SK-N-SH (cell line): Measurements from ENCODE around the gene AGBL4. TPM values are rescaled to one million over a fixed set of nuclear protein-coding genes. Genes with fewer than 3 reads are reported as not detected.

Experiments
- CTCF ChIA-PET: fragments of 300-600, 350-600 bp; formaldehyde crosslinking; extraction: SDS; loops from one replicate; lab custom pipeline; 2021; lab: Yijun Ruan, JAX
- POLR2A ChIA-PET: fragments of 350-600 bp; sonication (Branson Sonifier 250); formaldehyde crosslinking; extraction: SDS; loops from one replicate; lab custom pipeline; 2020; ENCODE audit warnings: antibody characterized with exemption, inconsistent platforms; lab: Yijun Ruan, JAX
- DNase-seq: peaks from one replicate; pipeline ENCODE4 v3.0.0; 2012
- H2AFZ ChIP-seq: fragments of 200-600 bp; sonication (generic); 2 replicates; pipeline ENCODE4 v1.8.1; 2016; ENCODE audit warnings: antibody characterized with exemption, mild to moderate bottlenecking, low read depth
- H3F3A ChIP-seq: fragments of 200-600 bp; sonication (generic); replicated peaks from 2 replicates; pipeline ENCODE3; 2016; ENCODE audit warnings: antibody characterized with exemption, mild to moderate bottlenecking; ENCODE audit not compliant: insufficient read depth
- H3K27ac ChIP-seq, 2 experiments: fragments of 200-500 bp in 1 of 2; fragments of 200-600 bp in 1 of 2; sonication (Bioruptor generic) in 1 of 2; sonication (generic), shearing (Covaris generic) in 1 of 2; 2 replicates each; pipeline versions ENCODE4 v1.5.1 to v1.6.1; 2014 to 2016; ENCODE audit warnings: low read depth in 2 of 2, inconsistent platforms in 1 of 2, low read length in 1 of 2, mild to moderate bottlenecking in 1 of 2, mixed read lengths in 1 of 2
- H3K27me3 ChIP-seq: fragments of 200-600 bp; sonication (generic), shearing (Covaris generic); 2 replicates; pipeline ENCODE4 v1.6.1; 2016; ENCODE audit warnings: mixed run types; ENCODE audit not compliant: insufficient read depth
- H3K36me3 ChIP-seq, 2 experiments: fragments of 200-500 bp in 1 of 2; fragments of 200-600 bp in 1 of 2; sonication (Bioruptor generic) in 1 of 2; sonication (generic) in 1 of 2; replicated peaks in 1 of 2; 2 replicates each; pipeline versions ENCODE3 to v1.5.1; 2014 to 2016; ENCODE audit warnings: low read length in 1 of 2, mild to moderate bottlenecking in 1 of 2; ENCODE audit not compliant: insufficient read depth in 2 of 2, control insufficient read depth in 1 of 2
- H3K4me1 ChIP-seq, 2 experiments: fragments of 200-500 bp in 1 of 2; fragments of 200-600 bp in 1 of 2; sonication (Bioruptor generic) in 1 of 2; sonication (generic), shearing (Covaris generic) in 1 of 2; 2 replicates each; pipeline versions ENCODE4 v1.5.1 to v1.6.1; 2014 to 2016; ENCODE audit warnings: low read depth in 1 of 2, low read length in 1 of 2, mixed run types in 1 of 2; ENCODE audit not compliant: insufficient read depth in 2 of 2, control insufficient read depth in 1 of 2
- H3K4me2 ChIP-seq: fragments of 200-600 bp; sonication (generic), shearing (Covaris generic); 2 replicates; pipeline ENCODE4 v1.6.1; 2017; ENCODE audit warnings: mixed run types
- H3K4me3 ChIP-seq, 2 experiments: fragments of 200-500 bp in 1 of 2; fragments of 200-600 bp in 1 of 2; sonication (Bioruptor generic) in 1 of 2; sonication (generic), shearing (Covaris generic) in 1 of 2; 2 replicates each; pipeline versions ENCODE4 v1.5.1 to v1.8.1; 2014 to 2016; ENCODE audit warnings: low read depth in 2 of 2, inconsistent platforms in 1 of 2, low read length in 1 of 2, mild to moderate bottlenecking in 1 of 2, mixed read lengths in 1 of 2, moderate library complexity in 1 of 2
- H3K79me2 ChIP-seq: fragments of 200-600 bp; sonication (generic); 2 replicates; pipeline ENCODE4 v1.8.1; 2017; ENCODE audit warnings: mild to moderate bottlenecking; ENCODE audit not compliant: insufficient read depth
- H3K9ac ChIP-seq: fragments of 200-600 bp; sonication (generic); 2 replicates; pipeline ENCODE4 v1.6.1; 2017; ENCODE audit warnings: mixed run types
- H3K9me2 ChIP-seq: fragments of 200-600 bp; sonication (generic); 2 replicates; pipeline ENCODE4 v1.6.1; 2017; ENCODE audit warnings: mixed run types
- H3K9me3 ChIP-seq: fragments of 200-600 bp; sonication (generic); 2 replicates; pipeline ENCODE4 v1.6.1; 2017; ENCODE audit warnings: mixed run types, mild to moderate bottlenecking, moderate library complexity
- H4K20me1 ChIP-seq: fragments of 200-600 bp; sonication (generic); 2 replicates; pipeline ENCODE4 v1.6.1; 2017; ENCODE audit warnings: mild to moderate bottlenecking, mixed run types; ENCODE audit not compliant: insufficient read depth
- CHD2 ChIP-seq: fragments of 150-350 bp; IDR thresholded peaks from 2 replicates; pipeline ENCODE4 v1.6.1; 2018; ENCODE audit warnings: low read length; ENCODE audit not compliant: partially characterized antibody
- EP300 ChIP-seq, 2 experiments: IDR thresholded peaks; 2 replicates each; pipeline versions ENCODE4 v1.4.0 to v1.6.1; 2012; ENCODE audit warnings: borderline replicate concordance in 1 of 2, low read depth in 1 of 2, low read length in 1 of 2
- FOXJ3 ChIP-seq: sonication (generic); formaldehyde crosslinking; IDR thresholded peaks from 2 replicates; pipeline ENCODE4 v1.5.1; 2020; ENCODE audit warnings: mild to moderate bottlenecking, missing genetic modification reagents
- FOXM1 ChIP-seq: IDR thresholded peaks from 2 replicates; pipeline ENCODE4 v1.4.0; 2012; ENCODE audit warnings: low read depth, mild to moderate bottlenecking
- MXI1 ChIP-seq: IDR thresholded peaks from 2 replicates; pipeline ENCODE4 v1.6.1; 2012; ENCODE audit warnings: mild to moderate bottlenecking, low read depth, low read length, improper control_type of control experiment
- NRF1 ChIP-seq: IDR thresholded peaks from 2 replicates; pipeline ENCODE4 v1.6.1; 2012; ENCODE audit warnings: low read depth, mild to moderate bottlenecking, low read length
- RCOR1 ChIP-seq: fragments of 150-350 bp; IDR thresholded peaks from 2 replicates; pipeline ENCODE4 v1.6.1; 2017; ENCODE audit warnings: antibody characterized with exemption, low read length
- SMC3 ChIP-seq: IDR thresholded peaks from 2 replicates; pipeline ENCODE4 v1.6.1; 2012; ENCODE audit warnings: low read depth, low read length, improper control_type of control experiment
- TAF1 ChIP-seq: IDR thresholded peaks from 2 replicates; pipeline ENCODE4 v1.6.1; 2012; ENCODE audit warnings: low read depth, mild to moderate bottlenecking, low read length, moderate library complexity, borderline replicate concordance
- YY1 ChIP-seq: IDR thresholded peaks from 2 replicates; pipeline ENCODE4 v1.4.0; 2012; ENCODE audit warnings: low read depth, mild to moderate bottlenecking
- WGBS: methylation state at CpG from one replicate; pipeline ENCODE4 v1.1.6; 2017; ENCODE audit warnings: low lambda C conversion rate; 5-methylcytosine and 5-hydroxymethylcytosine counted together
- polyA plus RNA-seq, 3 experiments: library from polyadenylated mRNA; depleted of rRNA; stranded (reverse); fragments of >200 nt; gene quantifications; 2 replicates each; pipeline ENCODE4 v1.2.3, GENCODE V29; 2012
- TF ChIP-seq, protein P1 (sequence below): IDR thresholded peaks from 2 replicates; pipeline ENCODE4 v1.4.0; 2012; ENCODE audit warnings: low read depth
- TF ChIP-seq, protein P2 (sequence below): IDR thresholded peaks from 2 replicates; pipeline ENCODE4 v1.4.0; 2012; ENCODE audit warnings: low read depth, borderline replicate concordance
- TF ChIP-seq, protein P3 (sequence below): fragments of 150-350 bp; IDR thresholded peaks from 2 replicates; pipeline ENCODE4 v1.6.1; 2016; ENCODE audit warnings: mild to moderate bottlenecking, low read depth, low read length

AGBL4 gene
- polyA plus RNA-seq, 1 of the 3 experiments (the other 2 are of a cell fraction): 0.07 TPM

DNA sequence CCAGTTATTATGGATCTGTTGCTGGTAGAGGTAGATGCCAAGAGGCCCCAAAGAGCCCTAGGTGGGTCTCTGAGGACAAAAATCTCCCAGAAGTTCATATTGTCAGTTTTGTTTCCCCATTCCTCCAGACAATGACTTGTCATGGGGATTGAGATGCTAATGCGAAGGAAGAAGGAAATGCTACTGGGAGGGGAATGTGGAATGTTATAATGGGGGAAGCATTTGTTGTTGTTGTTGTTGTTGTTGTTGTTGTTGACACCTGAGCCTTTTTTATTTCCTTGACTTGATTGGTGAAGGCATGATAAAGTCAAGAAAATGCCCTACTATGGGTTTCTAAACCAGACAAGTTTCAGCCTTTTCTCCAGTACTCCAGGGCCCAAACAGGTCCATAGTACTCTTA, 1356.0 kb downstream of the AGBL4 start:
- CTCF ChIA-PET: interaction anchor here (1.2 to 13.2 kb wide), 3 partner anchors 10 to 93 kb away, joined by 3 to 162 read pairs (median 8); no protein-coding TSS in a partner anchor
- H3K27me3 ChIP-seq: no peaks in the 10 kb centered on the region
- no peak overlapping the region for H3K4me3 ChIP-seq
- H3K79me2 ChIP-seq: no peaks in the 10 kb centered on the region
- TF ChIP-seq YY1: no peak
- TF ChIP-seq FOXM1: no peak
- no peak for TF ChIP-seq CHD2
- TF ChIP-seq NRF1: no peak
- TF ChIP-seq, protein P1, sequence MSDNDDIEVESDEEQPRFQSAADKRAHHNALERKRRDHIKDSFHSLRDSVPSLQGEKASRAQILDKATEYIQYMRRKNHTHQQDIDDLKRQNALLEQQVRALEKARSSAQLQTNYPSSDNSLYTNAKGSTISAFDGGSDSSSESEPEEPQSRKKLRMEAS: no peak
- TF ChIP-seq, protein P2, sequence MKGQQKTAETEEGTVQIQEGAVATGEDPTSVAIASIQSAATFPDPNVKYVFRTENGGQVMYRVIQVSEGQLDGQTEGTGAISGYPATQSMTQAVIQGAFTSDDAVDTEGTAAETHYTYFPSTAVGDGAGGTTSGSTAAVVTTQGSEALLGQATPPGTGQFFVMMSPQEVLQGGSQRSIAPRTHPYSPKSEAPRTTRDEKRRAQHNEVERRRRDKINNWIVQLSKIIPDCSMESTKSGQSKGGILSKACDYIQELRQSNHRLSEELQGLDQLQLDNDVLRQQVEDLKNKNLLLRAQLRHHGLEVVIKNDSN: no peak
- no peak for TF ChIP-seq TAF1
- no peak for TF ChIP-seq RCOR1
- no peak for TF ChIP-seq EP300 (IDR thresholded peaks at IDR 0.05; ENCODE audit: borderline replicate concordance in 1 of 2, low read depth in 1 of 2, low read length in 1 of 2)
- TF ChIP-seq, protein P3, sequence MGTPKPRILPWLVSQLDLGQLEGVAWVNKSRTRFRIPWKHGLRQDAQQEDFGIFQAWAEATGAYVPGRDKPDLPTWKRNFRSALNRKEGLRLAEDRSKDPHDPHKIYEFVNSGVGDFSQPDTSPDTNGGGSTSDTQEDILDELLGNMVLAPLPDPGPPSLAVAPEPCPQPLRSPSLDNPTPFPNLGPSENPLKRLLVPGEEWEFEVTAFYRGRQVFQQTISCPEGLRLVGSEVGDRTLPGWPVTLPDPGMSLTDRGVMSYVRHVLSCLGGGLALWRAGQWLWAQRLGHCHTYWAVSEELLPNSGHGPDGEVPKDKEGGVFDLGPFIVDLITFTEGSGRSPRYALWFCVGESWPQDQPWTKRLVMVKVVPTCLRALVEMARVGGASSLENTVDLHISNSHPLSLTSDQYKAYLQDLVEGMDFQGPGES: no peak
- TF ChIP-seq, all 33 proteins: peak for 0
- Histone ChIP-seq H3K27ac (no peak overlapping the region), H3K4me2 (no peak overlapping the region), H3K9me2 (no peaks in the 10 kb centered on the region), H3F3A (no peaks in the 10 kb centered on the region), H3K4me1 (peaks cover 0 to 14% of the 10 kb centered on the region in 2 experiments; a peak in 1 of 4 replicates), H4K20me1 (no peaks in the 10 kb centered on the region), H3K36me3 (no peaks in the 10 kb centered on the region), H3K9ac (no peak overlapping the region), H2AFZ (no peak overlapping the region), H3K9me3 (no peaks in the 10 kb centered on the region)
- POLR2A ChIA-PET: no interaction called here
- 63% methylated on average over 1 of the region's 1 CpG for WGBS
- no peak for DNase-seq

DNA sequence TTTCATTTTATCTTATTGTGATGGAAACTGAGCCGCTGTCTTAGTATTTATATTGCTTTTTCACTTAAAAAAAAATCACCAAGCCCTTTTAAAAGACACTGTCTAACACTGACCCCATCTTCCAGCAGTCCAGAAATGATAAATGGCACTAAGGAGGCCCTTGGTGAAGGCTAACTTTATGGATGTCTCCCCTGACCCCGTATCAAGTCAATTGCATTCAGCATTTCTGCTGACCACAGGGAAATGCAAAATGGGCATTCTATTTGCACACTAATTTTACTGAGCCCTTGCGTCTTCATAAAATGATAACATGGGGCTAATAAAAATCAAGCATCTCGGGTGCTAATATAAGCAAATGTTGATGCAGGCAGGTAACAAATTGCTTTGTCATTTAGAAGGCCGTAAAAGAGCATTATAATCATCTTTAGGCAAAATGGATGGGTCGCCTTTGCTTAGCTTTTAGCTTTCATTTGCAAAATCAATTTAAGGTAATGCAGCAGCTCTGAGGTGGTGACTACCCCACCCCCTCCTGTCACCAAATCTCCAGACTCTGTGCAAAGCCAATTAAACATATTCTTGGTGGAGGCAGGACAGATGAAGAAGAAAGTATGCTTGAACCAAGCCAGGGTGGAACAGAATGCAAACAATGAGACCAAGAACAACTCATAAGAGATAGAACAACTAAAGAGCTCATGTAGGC, 1357.9 kb downstream of the AGBL4 start:
- Histone ChIP-seq H3K79me2 (no peaks in the 10 kb centered on the region), H4K20me1 (no peaks in the 10 kb centered on the region), H3F3A (no peaks in the 10 kb centered on the region), H3K9me3 (no peaks in the 10 kb centered on the region), H3K4me1 (peaks cover 0 to 12% of the 10 kb centered on the region in 2 experiments; a peak in 1 of 4 replicates), H3K9me2 (no peaks in the 10 kb centered on the region), H3K4me2 (no peak overlapping the region), H3K4me3 (no peak overlapping the region), H3K27ac (no peak overlapping the region), H3K36me3 (no peaks in the 10 kb centered on the region), H3K9ac (no peak overlapping the region), H3K27me3 (no peaks in the 10 kb centered on the region), H2AFZ (no peak overlapping the region)
- TF ChIP-seq SMC3 (no peak), MXI1 (no peak), FOXJ3 (no peak)
- POLR2A ChIA-PET: no interaction called here
- CTCF ChIA-PET: interaction anchor here (1.9 to 9.6 kb wide), 2 partner anchors 12 to 93 kb away, joined by 5 to 78 read pairs; no protein-coding TSS in a partner anchor
- DNase-seq: no peak
- WGBS: 54% methylated on average over 6 of the region's 6 CpGs
